Right atrium auricular region (tissue), 2 donors: ENCODE results near the gene TAS2R40. TPM values are rescaled to one million over a fixed set of nuclear protein-coding genes. Genes with fewer than 3 reads are reported as not detected.

ENCODE experiments used
- DNase-seq: peaks from one replicate; pipeline ENCODE4 v3.0.0-alpha.2; 2019; ENCODE audit warnings: low spot score
- H3K27ac ChIP-seq, 2 donors: fragments of 200-600 bp; sonication (generic); 1 replicate in 1 of 2; 2 replicates in 1 of 2; pipeline ENCODE4 v1.5.1; 2016 to 2019
- H3K27me3 ChIP-seq, 2 donors: fragments of 200-600 bp; sonication (generic); one replicate each; pipeline versions ENCODE4 v1.5.1 to v1.6.0; 2017 to 2019
- H3K36me3 ChIP-seq: fragments of 200-600 bp; sonication (generic); one replicate; pipeline ENCODE4 v1.5.1; 2016
- H3K4me1 ChIP-seq, 2 donors: fragments of 200-600 bp; sonication (generic); one replicate each; pipeline versions ENCODE4 v1.5.1 to v1.6.0; 2017 to 2019
- H3K4me3 ChIP-seq, 2 donors: fragments of 200-600 bp; sonication (generic); 1 replicate in 1 of 2; 2 replicates in 1 of 2; pipeline ENCODE4 v1.5.1; 2017 to 2019; ENCODE audit warnings: mild to moderate bottlenecking in 1 of 2, moderate library complexity in 1 of 2
- H3K9me3 ChIP-seq, 2 donors: fragments of 200-600 bp; sonication (generic); one replicate each; pipeline ENCODE4 v1.5.1; 2019
- total RNA-seq, 2 donors: library from RNA; depleted of rRNA; stranded (reverse); fragments of >200 nt; gene quantifications; one replicate each; pipeline ENCODE4 v1.1.0, GENCODE V29; 2016
- TF ChIP-seq, protein P1 (sequence below), 2 donors: fragments of 200-600 bp; sonication (generic); IDR thresholded peaks; one replicate each; pipeline ENCODE4 v1.5.1; 2019; ENCODE audit warnings: antibody characterized with exemption in 2 of 2

Gene TAS2R40
- total RNA-seq, 2 donors from 2014 or later, result not detected

DNA sequence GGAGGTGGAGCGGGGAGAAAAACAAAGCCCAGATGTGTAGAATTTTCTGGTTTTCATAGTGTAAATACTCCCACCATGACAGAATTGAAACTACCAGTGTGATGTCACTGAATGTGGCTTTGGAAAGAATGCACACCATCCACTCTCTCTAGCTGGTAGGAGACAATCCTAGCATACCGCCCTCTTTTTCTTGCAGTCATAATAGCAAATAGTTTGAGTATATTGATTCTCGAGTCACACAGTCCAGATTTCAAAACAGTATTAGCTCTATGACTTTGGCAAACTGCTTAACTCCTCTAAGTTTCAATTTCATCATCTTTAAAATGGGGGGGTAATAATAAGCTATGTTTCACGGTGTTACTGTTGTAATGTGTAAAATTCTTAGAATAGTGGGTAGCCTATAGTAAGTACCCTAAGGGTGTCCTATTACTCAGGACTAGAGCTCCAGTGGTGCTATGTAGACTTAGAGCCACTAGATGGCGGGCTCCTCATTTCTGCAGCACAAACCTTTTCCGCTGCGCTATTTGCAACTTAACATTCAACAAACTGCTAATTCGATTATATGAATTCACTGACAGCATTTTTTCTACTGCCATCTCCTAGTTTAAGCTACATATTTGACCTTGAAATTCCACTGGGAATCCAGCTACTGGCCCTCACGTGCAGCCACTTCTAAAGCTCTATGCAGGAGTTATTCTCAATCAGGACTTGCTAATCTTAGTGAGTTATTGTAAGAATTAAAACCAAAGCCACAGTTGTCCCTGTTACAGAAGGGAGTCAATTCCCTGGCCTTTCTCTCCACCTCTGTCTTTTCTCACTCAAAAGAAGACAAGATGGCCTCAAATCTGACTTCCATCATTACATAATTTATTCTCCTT lies 18.7 kb downstream of the TAS2R40 start:
- Histone ChIP-seq H3K27me3 (no peaks in the 10 kb centered on the region), H3K4me3 (no peak overlapping the region), H3K4me1 (no peaks in the 10 kb centered on the region), H3K27ac (no peak overlapping the region), H3K9me3 (peaks cover 0 to 12% of the 10 kb centered on the region in 2 donors), H3K36me3 (no peaks in the 10 kb centered on the region)
- TF ChIP-seq, protein P1, sequence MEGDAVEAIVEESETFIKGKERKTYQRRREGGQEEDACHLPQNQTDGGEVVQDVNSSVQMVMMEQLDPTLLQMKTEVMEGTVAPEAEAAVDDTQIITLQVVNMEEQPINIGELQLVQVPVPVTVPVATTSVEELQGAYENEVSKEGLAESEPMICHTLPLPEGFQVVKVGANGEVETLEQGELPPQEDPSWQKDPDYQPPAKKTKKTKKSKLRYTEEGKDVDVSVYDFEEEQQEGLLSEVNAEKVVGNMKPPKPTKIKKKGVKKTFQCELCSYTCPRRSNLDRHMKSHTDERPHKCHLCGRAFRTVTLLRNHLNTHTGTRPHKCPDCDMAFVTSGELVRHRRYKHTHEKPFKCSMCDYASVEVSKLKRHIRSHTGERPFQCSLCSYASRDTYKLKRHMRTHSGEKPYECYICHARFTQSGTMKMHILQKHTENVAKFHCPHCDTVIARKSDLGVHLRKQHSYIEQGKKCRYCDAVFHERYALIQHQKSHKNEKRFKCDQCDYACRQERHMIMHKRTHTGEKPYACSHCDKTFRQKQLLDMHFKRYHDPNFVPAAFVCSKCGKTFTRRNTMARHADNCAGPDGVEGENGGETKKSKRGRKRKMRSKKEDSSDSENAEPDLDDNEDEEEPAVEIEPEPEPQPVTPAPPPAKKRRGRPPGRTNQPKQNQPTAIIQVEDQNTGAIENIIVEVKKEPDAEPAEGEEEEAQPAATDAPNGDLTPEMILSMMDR (IDR thresholded peaks at IDR 0.05), result peak; percentile 87 to 97
- peak; percentile 71 for DNase-seq

DNA sequence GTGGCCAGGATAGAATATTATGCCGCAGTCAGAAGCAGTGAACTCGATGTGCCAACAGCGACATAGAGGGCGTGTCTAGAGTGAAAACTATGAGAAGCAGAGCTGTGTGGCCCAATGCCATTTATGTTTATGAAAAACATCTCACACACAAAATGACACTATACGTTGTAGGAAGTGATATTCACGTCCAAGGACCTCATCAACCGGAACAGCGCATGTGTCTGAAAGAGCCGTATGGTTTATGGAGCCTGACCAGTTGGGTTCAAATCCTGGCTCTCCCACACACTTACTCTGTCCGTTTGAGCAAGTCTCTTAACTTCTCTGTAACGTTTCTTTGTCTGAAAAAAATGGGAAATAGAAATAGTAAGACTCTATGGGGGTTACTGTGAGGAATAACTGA lies 20.5 kb downstream of the TAS2R40 start:
- Histone ChIP-seq H3K9me3 (no peaks in the 10 kb centered on the region), H3K4me1 (no peaks in the 10 kb centered on the region), H3K36me3 (no peaks in the 10 kb centered on the region), H3K27me3 (no peaks in the 10 kb centered on the region), H3K4me3 (no peak overlapping the region), H3K27ac (no peak overlapping the region)
- TF ChIP-seq, protein P1 (IDR thresholded peaks at IDR 0.05), result no peak
- DNase-seq, result no peak

DNA sequence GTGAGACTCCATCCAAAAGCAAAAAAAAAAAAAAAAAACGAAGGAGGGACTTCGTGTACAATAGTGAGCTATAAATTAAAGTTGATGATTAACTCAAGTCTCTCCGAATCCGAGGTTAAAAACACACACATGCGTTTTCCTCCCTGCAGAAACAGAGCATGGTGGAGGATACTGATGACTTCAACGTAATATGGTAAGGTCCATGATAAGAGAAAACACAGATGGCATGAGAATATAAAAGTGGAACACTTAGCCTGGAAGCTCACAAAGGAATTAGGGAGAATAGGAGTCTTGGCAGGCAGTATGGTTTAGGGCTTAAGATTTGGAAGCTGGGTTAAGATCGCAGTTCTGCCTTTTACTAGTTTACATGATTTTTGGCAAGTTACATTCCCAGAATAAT lies 21.3 kb downstream of the TAS2R40 start:
- Histone ChIP-seq H3K27me3 (no peaks in the 10 kb centered on the region), H3K9me3 (no peaks in the 10 kb centered on the region), H3K27ac (no peak overlapping the region), H3K36me3 (no peaks in the 10 kb centered on the region), H3K4me1 (no peaks in the 10 kb centered on the region), H3K4me3 (no peak overlapping the region)
- TF ChIP-seq, protein P1 (IDR thresholded peaks at IDR 0.05), result no peak
- no peak for DNase-seq

DNA sequence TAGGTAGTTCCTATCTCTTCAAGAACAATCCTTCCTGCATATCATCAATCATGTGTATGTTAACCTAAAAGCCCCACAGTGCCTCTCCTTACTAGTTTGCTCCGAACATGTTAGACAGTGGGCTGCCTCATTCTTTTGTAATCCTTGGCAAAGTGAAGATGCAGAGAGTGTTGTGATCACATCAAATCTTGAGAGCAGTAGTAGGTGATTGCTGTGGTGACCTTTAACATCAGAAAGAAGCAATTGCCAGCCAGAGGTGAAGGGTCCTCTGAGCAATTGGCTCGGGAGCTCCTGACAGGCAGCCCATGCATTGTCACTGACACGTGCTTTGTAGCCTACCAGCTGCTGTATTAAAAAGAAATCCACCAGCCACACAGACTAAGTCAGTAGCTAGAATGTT lies 21.8 kb downstream of the TAS2R40 start:
- DNase-seq, result no peak
- Histone ChIP-seq H3K27ac (no peak overlapping the region), H3K36me3 (no peaks in the 10 kb centered on the region), H3K4me3 (no peak overlapping the region), H3K27me3 (no peaks in the 10 kb centered on the region), H3K4me1 (no peaks in the 10 kb centered on the region), H3K9me3 (no peaks in the 10 kb centered on the region)
- TF ChIP-seq, protein P1 (IDR thresholded peaks at IDR 0.05), result no peak

DNA sequence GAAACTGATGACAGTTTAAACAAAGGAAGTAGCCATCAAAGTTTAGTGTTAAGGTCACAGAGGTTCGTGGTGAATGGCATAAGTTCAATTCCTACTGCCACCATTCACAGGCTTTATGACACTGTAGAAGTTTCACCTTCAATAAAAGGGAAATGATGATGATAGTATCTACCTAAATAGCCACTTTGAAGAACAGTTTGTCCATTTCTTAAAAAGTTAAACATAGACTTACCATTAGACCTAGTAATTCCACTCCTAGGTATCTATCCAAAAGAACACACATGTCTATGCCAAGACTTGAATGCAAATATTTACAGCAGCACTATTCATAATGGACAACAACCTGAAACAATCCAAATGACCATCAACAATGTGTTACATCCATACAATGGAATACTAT lies 22.5 kb downstream of the TAS2R40 start:
- no peak for DNase-seq
- Histone ChIP-seq H3K27me3 (no peaks in the 10 kb centered on the region), H3K4me1 (no peaks in the 10 kb centered on the region), H3K36me3 (no peaks in the 10 kb centered on the region), H3K27ac (no peak overlapping the region), H3K9me3 (no peaks in the 10 kb centered on the region), H3K4me3 (no peak overlapping the region)
- TF ChIP-seq, protein P1 (IDR thresholded peaks at IDR 0.05), result no peak
